GM20431 (cell line): ENCODE measurements around the gene CYP4F8.
"Not testable (repeated sequence)": the region's sequence is repeated elsewhere in the genome, so short reads cannot be mapped to it uniquely, and the experiment has no call there.

Experiments
- in situ Hi-C: fragments of 300-500 bp; cut with MseI, MboI; formaldehyde crosslinking; loops from one replicate; pipeline ENCODE4 v1.15.0; 2020; ENCODE audit warnings: low sequenced_read_pairs; ENCODE audit not compliant: unreplicated experiment

CYP4F8 gene, protein sequence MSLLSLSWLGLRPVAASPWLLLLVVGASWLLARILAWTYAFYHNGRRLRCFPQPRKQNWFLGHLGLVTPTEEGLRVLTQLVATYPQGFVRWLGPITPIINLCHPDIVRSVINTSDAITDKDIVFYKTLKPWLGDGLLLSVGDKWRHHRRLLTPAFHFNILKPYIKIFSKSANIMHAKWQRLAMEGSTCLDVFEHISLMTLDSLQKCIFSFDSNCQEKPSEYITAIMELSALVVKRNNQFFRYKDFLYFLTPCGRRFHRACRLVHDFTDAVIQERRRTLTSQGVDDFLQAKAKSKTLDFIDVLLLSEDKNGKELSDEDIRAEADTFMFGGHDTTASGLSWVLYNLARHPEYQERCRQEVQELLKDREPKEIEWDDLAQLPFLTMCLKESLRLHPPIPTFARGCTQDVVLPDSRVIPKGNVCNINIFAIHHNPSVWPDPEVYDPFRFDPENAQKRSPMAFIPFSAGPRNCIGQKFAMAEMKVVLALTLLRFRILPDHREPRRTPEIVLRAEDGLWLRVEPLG

DNA sequence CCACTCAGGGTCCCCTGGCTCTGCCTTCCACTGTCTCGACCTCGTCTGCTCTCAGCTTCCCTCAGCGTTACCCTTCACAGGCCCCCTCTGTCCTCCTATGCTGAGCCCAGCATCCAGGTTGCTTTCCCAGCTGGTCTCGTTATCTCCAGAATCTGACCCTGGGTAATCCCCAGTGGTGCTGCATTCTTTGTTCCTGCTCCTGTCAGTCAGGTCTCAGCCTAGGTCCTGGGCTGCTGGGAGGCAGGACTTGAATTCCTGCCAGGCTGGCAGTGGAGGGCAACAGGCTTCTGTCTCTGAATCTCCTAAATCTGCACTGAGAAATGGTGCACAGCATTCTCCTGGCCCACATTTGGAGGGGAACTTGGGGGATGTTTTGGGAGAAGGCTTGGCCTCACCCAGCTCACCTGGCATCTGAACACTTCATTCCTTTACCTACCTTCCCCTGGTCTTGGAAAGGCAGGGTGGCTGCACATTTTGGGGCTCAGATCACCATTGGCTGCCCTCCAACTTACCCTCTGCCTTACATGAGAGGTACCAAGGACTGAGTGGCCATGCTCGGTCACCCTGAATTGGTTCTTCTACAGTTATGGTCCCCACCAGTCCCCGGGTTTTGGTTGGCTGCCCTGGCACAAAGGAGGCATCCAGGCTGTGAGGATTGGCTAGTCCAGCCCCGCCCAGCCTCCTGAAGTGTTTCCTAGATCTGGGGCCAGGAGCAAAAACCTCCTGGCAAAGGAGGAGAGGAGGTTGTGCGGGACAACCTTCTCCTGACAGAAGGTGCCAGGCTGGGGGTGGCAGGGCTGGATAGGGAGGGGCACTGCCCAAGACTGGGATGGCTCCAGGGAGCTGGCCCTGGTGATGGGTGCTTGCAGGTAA is at the start of gene CYP4F8:
Gene CYP4F8, plus strand, starts transcription at position 712 of the 873 bp plus-strand sequence. CDS start 399 bp downstream, outside the sequence.
- in situ Hi-C loops, result no loop called here

DNA sequence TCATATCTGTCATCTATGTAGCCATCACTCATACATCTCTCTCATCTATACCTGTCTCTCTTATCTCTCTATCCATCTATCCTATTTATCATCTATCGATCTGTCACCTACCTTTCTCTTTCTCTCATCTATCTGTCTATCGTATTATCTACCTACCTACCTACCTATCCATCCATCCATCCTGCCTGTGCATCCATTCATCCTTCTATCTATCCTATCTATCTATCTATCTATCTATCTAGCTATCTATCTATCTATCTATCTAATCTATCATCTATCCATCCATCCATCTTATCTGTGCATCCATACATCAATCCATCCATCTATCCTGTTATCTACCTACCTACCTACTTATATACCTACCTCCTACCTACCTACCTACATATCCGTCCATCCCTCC is 44.6 kb upstream of the CYP4F8 start:
- in situ Hi-C loops, result no loop called here

DNA sequence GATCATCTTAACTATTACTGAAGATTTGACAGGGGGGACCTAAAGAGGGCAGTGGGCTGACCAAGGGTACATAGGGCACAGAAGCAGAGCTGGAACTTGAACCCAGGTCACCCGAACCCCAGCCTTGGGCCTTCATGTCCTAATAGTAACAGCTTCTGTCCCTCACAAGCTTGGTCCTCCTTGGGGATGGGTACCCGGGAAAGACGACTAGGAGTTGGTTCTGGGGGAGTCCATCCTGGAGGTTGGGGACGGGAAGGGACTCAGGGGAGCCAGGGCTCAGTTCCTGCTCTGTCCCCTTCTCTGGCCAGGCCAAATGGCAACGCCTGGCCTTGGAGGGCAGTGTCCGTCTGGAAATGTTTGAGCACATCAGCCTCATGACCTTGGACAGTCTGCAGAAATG is 39.6 kb upstream of the CYP4F8 start:
- in situ Hi-C loops, result no loop called here

DNA sequence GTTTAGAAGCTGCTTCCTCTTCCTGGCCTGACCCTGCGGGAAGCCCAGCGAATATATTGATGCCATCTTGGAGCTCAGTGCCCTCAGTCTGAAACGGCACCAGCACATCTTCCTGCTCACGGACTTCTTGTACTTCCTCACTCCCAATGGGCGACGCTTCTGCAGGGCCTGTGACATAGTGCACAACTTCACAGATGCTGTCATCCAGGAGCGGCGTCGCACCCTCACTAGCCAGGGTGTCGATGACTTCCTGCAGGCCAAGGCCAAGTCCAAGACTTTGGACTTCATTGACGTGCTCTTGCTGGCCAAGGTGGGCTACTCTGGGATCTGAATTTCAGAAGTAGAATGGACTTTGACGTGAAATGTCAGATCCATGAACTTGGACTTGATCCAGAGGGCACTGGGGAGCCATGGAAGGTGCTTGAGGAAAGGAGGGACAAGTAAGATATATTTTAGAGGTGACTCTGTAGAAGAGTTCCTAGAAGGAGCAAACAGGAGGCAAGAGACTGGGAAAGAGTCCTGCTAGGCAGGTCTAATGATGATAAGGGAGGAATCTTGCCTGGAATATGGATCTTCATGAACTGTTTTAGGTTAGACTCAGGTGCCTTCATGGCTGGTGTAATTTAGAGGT is 38.4 kb upstream of the CYP4F8 start:
- in situ Hi-C loops, result no loop called here

DNA sequence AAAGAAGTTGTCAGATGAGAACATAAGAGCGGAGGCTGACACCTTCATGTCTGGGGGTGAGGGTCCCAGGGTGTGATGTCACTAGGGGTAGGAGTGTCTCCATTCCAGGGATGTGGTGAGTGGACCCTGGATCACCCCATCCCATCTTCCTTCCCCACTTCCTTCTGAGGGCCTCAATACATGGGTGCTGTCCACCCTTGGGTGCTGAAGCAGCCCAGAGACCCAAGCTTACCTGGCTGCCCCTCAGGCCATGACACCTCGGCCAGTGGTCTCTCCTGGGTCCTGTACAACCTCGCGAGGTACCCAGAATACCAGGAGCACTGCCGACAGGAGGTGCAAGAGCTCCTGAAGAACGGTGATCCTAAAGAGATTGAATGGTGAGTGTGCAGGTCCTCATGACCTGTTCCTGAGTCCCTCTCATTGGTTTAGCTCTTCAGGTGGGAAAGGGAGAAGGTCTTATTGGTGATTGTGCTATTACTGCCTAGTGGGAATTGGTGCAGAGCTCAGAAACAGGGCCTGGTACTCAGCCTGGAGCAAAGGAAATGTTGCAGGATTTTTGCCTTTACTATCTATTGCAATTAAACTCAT is 37.7 kb upstream of the CYP4F8 start:
- in situ Hi-C loops, result no loop called here

DNA sequence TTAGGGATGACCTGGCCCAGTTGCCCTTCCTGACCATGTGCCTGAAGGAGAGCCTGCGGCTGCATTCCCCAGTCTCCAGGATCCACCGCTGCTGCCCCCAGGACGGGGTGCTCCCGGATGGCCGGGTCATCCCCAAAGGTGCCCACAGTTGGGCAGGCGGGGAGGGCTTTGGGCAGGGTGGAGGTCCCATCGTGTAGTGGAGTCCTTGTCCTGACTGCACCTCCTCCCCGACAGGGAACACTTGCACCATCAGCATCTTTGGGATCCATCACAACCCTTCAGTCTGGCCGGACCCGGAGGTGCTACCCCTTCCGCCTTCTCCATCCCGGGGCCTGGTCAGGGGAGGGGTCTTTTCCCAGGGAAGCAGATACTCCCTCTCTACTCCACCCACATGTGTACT is 31.7 kb upstream of the CYP4F8 start:
- in situ Hi-C loops, result no loop called here

DNA sequence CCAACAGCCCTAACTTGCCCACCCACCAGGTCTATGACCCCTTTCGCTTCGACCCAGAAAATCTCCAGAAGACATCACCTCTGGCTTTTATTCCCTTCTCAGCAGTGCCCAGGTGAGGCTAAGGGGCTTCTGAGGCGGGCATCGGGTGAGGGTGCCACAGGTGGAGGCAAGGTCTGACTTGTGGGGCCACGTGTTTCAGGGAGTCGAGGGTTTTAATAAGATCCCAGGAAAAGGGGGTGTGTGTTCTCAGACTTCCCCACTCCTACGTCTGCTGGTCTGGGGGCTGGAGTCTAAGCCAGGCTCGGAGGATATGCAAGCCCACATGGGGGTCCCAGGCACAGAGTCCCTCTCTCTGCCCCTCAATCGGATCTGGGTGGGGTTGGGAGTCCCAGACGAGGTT is 30.9 kb upstream of the CYP4F8 start:
- in situ Hi-C loops, result no loop called here

DNA sequence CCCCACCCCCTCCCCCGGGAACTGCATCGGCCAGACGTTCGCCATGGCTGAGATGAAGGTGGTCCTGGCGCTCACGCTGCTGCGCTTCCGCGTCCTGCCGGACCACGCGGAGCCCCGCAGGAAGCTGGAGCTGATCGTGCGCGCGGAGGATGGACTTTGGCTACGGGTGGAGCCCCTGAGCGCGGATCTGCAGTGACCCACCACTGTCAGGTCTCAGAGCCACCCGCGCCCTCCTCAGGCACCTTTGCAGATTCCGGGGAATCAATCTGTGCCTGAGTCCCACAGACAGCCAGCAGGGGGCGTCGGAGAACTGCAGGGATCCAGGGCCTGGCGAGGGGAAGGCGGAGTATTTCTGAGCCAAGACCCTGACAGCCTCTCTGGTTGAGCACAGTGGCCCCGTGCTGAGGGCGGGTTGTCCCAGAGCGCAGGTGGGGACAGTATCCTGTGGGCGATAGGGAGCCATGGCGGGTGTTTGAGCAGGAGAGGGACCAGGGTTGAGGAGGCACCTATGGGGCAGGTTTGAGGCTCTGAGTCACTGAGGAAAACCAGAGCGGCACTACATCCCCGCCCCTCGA is 30.4 kb upstream of the CYP4F8 start:
- in situ Hi-C loops, result no loop called here

DNA sequence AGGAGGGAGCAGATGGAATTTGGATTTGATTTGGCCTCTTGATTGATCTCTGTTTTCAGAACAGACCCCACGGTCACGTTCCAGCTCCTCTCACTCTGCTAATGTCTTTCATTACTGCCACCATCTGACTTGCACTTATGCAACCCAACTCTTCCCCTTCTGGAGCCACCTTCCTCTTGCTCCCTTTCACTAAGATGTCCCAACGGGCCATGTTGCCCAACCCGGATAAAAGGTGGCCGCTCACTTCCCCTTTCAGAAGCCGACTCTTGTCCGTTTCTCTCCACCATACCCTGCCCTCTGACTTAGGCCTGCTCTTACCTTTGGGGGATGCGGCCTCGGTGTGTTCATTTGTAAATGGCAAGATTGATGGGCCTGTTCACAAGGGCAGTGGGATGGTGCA is 27.4 kb upstream of the CYP4F8 start:
- in situ Hi-C loops, result no loop called here

DNA sequence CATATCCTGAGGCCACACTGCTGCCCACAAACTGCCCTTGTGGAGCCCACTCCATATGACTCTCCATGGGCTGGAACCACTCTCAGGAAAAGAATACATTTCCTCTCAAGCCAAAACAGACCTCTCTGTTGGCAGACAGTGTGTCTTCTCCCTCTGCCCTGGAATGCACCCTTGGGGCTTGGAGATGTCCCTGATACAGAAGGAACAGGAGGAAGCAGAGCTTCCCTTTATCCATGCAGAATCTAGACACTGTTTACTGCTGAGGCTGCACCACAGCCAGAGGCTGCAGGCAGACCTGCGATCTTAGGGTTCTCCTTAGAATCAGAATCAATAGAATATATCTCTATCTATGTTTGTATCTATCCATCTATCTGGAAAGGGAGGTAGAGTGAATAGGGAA is 26.8 kb upstream of the CYP4F8 start:
- in situ Hi-C loops, result no loop called here

DNA sequence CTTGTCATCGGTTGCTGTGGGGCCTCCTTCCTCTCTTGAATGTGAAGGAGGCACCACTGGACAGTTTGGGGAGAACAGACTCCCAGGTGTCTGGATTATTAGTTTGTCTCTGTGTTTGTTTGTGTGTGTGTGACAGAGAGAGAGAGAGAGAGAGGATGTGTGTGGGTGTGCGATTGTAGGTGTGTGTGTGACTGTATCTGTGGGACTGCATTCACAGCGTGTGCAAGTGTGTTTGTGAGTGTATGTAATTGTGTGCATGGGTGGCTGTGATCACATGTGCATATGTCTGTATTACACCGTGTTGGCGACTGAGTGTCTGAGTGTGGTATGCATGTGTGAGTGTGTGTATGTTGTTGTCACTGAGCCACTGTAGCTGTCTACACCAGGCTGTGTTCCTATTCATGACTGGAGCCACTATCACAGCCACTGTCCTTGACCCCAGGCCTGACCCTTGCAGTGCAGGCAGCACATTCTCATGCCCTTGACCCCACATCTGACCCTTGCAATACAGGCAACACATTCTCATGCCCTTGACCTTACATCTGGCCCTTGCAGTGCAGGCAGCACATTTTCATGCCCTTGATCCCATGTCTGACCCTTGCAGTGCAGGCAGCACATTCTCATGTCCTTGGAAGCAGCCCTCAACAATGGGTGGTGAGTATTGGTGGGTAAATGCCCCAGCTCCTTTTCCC is 25.1 kb upstream of the CYP4F8 start:
- in situ Hi-C loops, result no loop called here

DNA sequence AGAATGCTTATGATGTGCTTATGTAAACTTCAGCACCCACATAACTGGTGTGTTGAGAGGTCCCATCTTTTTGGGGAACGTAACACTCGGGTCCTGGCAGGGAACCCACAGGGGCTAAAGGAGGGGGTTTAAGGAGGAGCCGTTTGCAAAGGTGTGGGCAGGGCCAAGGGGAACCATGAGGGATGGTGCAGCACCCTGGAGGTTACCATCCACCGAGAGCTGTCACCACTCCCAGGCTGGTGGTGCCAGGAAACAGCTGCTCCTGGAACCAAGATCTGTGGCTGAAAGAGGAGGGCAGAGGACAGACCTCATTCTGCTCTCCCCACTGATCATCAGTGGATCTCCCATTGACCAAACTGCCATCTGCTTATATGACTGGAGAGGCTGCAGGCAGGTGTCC is 23.2 kb upstream of the CYP4F8 start:
- in situ Hi-C loops, result no loop called here

DNA sequence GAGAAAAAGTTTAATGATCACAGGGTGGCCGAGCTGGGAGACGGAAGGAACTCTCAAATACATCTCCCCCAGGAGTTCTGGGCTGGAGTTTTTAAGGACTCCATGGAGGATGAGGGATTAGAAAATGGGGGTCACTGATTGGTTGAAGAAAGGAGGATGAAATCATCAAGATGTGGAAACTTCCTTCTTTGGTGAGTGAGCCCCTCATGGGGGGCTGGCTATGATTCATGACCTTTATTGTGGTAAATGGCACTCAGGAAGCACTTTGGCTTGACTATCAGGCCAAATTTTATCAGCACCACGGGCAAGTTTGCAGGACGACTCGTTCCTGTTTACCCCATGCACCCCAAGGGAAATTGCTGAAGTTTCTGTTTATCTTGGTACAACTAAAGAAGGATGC is 22.5 kb upstream of the CYP4F8 start:
- in situ Hi-C loops, result not testable (repeated sequence)

DNA sequence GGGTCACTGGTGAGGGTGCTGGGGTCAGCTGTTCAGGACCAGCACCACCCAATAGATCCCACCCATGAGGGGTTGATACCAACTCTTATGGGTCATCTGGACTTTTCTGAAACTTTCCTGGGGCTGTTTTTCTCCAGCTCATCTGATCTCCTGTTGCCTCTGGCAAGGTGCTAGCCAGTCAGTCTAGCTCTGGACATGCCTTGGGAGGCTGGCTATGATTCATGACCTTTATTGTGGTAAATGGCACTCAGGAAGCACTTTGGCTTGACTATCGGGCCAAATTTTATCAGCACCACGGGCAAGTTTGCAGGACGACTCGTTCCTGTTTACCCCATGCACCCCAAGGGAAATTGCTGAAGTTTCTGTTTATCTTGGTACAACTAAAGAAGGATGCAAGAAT is 21.3 kb upstream of the CYP4F8 start:
- in situ Hi-C loops, result not testable (repeated sequence)

DNA sequence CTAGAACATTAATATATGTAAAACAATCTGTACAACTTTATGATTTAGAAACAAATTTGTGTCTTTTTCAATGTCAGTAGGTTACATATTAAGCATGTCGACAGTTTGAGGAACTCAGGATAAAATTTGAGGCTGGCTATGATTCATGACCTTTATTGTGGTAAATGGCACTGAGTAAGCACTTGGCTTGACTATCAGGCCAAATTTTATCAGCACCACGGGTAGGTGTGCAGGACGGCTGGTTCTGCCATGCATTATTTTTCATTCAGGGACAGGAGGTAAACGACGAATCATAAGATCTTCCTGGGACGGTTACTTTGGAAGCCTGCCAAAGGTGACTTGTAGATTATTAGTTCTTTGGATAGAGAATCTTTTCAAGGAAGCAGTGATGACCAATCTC is 19.9 kb upstream of the CYP4F8 start:
- in situ Hi-C loops, result no loop called here

DNA sequence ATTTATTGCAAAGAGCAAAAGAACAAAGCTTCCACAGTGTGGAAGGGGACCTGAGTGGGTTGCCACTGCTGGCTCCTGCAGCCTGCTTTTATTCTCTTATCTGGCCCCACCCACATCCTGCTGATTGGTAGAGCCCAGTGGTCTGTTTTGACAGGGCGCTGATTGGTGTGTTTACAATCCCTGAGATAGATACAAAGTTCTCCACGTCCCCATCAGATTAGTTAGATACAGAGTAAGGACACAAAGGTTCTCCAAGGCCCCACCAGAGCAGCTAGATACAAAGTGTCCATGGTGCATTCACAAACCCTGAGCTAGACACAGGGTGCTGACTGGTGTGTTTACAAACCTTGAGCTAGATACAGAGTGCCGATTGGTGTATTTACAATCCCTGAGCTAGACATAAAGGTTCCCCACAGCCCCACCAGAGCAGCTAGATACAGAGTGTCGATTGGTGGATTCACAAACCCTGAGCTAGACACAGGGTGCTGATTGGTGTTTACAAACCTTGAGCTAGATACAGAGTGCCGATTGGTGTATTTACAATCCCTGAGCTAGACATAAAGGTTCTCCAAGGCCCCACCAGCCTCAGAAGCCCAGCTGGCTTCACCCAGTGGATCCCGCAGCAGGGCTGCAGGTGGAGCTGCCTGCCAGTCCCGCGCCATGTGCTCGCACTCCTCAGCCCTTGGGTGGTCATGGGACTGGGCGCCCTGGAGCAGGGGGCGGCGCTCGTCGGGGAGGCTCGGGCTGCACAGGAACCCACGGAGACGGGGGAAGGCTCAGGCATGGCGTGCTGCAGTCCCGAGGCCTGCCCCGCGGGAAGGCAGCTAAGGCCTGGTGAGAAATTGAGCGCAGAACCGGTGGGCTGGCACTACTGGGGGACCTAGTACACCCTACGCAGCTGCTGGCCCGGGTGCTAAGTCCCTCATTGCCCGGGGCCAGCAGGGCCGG is 6.8 kb upstream of the CYP4F8 start:
- in situ Hi-C loops, result not testable (repeated sequence)

DNA sequence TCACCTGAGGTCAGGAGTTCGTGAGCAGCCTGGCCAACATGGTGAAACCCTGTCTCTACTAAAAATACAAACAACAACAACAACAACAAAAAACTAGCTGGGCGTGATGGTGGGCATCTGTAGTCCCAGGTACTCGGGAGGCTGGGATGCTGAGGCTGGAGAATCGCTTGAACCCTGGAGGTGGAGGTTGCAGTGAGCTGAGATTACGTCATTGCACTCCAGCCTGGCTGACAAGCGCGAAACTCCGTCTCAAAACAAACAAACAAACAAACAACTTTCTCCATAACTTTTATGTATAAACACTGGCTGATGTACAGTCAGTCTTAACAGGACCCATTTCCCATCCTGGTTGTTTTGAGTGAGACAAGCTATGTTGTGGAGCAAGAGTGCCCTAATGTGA is 5.8 kb upstream of the CYP4F8 start:
- in situ Hi-C loops, result no loop called here

DNA sequence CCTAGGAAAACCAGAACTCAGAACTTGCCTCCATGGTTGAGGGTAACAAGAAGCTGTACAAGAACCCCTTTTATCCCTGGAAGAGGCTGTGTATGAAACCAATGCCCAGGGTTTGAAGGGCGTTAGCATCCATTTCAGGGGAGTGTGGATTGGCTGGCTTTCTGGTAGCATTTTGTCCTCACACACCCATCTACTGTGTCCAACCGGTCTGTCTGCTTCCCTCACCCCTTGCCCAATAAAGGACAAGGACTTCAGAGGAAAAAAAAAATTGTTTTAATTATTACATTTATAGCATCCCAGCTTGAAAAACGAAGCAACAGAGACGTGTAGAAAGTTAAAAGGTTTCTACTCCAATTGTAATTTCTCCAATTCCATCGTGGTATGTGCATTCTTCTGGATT is 2.7 kb upstream of the CYP4F8 start:
- in situ Hi-C loops, result no loop called here
